Activated CD4-positive, alpha-beta T cell treated with anti-CD3 and anti-CD28 coated beads for 4 hours (primary cell): ENCODE data around the gene RTBDN.

Experiments used
- DNase-seq, 2 donors: peaks; one replicate each; pipeline ENCODE4 v3.0.0-alpha.2; 2020

RTBDN gene

GRCh38 chr19:12778017-12778904, 56.1 kb downstream of the RTBDN start:
- peak in 1 of 2 donors; percentile 42 for DNase-seq

- DNase-seq, result peak; percentile 79 to 86
Measured at GRCh38 chr19:12777217-12778016, 57.0 kb downstream of the RTBDN start.
